Urinary bladder (tissue), 2 donors: Measurements from ENCODE around the gene TRAPPC14. TPM values are rescaled to one million over a fixed set of nuclear protein-coding genes. Genes with fewer than 3 reads are reported as not detected.

Experiments
- polyA plus RNA-seq: library from polyadenylated mRNA; stranded (reverse); fragments of 200-250 nt; gene quantifications from one replicate; pipeline ENCODE4 v1.2.3, GENCODE V29; 2013
- total RNA-seq: library from RNA; depleted of rRNA; stranded (reverse); fragments of >200 nt; gene quantifications from one replicate; pipeline ENCODE4 v1.2.3, GENCODE V29; 2014
- donor health status: healthy.

TRAPPC14 gene
- total and polyA plus RNA-seq, 2 donors = 5.4 to 11.6 TPM

Other genes with a start within 250 kb of the TRAPPC14 start
- gene TRIM4, start 239.2 kb downstream of the TRAPPC14 start, total RNA-seq = 27.9 TPM
- gene TRIM4, start 239.2 kb downstream of the TRAPPC14 start, polyA plus RNA-seq = 30.2 TPM
- not detected for gene GJC3, start 229.1 kb downstream of the TRAPPC14 start, total RNA-seq
- 0.14 TPM for gene GJC3, start 229.1 kb downstream of the TRAPPC14 start, polyA plus RNA-seq
- 1.9 TPM for gene AZGP1, start 182.7 kb downstream of the TRAPPC14 start, total RNA-seq
- gene AZGP1, start 182.7 kb downstream of the TRAPPC14 start, polyA plus RNA-seq = 9.3 TPM
- 51.5 TPM for gene ZKSCAN1, start 143.1 kb downstream of the TRAPPC14 start, total RNA-seq
- gene ZKSCAN1, start 143.1 kb downstream of the TRAPPC14 start, polyA plus RNA-seq = 14.3 TPM
- 10.4 TPM for gene ZSCAN21, start 108.9 kb downstream of the TRAPPC14 start, total RNA-seq
- gene ZSCAN21, start 108.9 kb downstream of the TRAPPC14 start, polyA plus RNA-seq = 11.6 TPM
- gene ZNF3, start 77.0 kb downstream of the TRAPPC14 start, total RNA-seq = 38.3 TPM
- gene ZNF3, start 77.0 kb downstream of the TRAPPC14 start, polyA plus RNA-seq = 17.4 TPM
- 36.1 TPM for gene COPS6, start 69.8 kb downstream of the TRAPPC14 start, total RNA-seq
- 160 TPM for gene COPS6, start 69.8 kb downstream of the TRAPPC14 start, polyA plus RNA-seq
- gene MCM7, start 57.3 kb downstream of the TRAPPC14 start, total RNA-seq = 44.6 TPM
- 62.5 TPM for gene MCM7, start 57.3 kb downstream of the TRAPPC14 start, polyA plus RNA-seq
- 13.9 TPM for gene AP4M1, start 57.1 kb downstream of the TRAPPC14 start, total RNA-seq
- gene AP4M1, start 57.1 kb downstream of the TRAPPC14 start, polyA plus RNA-seq = 23.9 TPM
- gene TAF6, start 39.4 kb downstream of the TRAPPC14 start, total RNA-seq = 20.6 TPM
- gene TAF6, start 39.4 kb downstream of the TRAPPC14 start, polyA plus RNA-seq = 55.4 TPM
- gene CNPY4, start 39.1 kb downstream of the TRAPPC14 start, total RNA-seq = 34.5 TPM
- 26.1 TPM for gene CNPY4, start 39.1 kb downstream of the TRAPPC14 start, polyA plus RNA-seq
- 1.3 TPM for gene MBLAC1, start 31.8 kb downstream of the TRAPPC14 start, total RNA-seq
- 4.7 TPM for gene MBLAC1, start 31.8 kb downstream of the TRAPPC14 start, polyA plus RNA-seq
- gene LAMTOR4, start 9.8 kb downstream of the TRAPPC14 start, total RNA-seq = 36.3 TPM
- 251 TPM for gene LAMTOR4, start 9.8 kb downstream of the TRAPPC14 start, polyA plus RNA-seq
- 6.5 TPM for gene GAL3ST4, start 9.9 kb upstream of the TRAPPC14 start, total RNA-seq
- gene GAL3ST4, start 9.9 kb upstream of the TRAPPC14 start, polyA plus RNA-seq = 9.8 TPM
- gene GPC2, start 18.7 kb upstream of the TRAPPC14 start, total RNA-seq = 3.7 TPM
- 0.80 TPM for gene GPC2, start 18.7 kb upstream of the TRAPPC14 start, polyA plus RNA-seq
- 0.90 TPM for gene STAG3, start 19.2 kb upstream of the TRAPPC14 start, total RNA-seq
- gene STAG3, start 19.2 kb upstream of the TRAPPC14 start, polyA plus RNA-seq = 0.61 TPM
- 0.21 TPM for gene PVRIG, start 61.2 kb upstream of the TRAPPC14 start, total RNA-seq
- 0.77 TPM for gene PVRIG, start 61.2 kb upstream of the TRAPPC14 start, polyA plus RNA-seq
- not detected for gene SPDYE3, start 149.0 kb upstream of the TRAPPC14 start, total RNA-seq
- 0.10 TPM for gene SPDYE3, start 149.0 kb upstream of the TRAPPC14 start, polyA plus RNA-seq
- 16.3 TPM for gene PILRB, start 199.4 kb upstream of the TRAPPC14 start, total RNA-seq
- gene PILRB, start 199.4 kb upstream of the TRAPPC14 start, polyA plus RNA-seq = 34.4 TPM
- gene PILRA, start 214.8 kb upstream of the TRAPPC14 start, total RNA-seq = 2.2 TPM
- 27.8 TPM for gene PILRA, start 214.8 kb upstream of the TRAPPC14 start, polyA plus RNA-seq